ENCODE data around the gene RAB37.

GRCh38 chr17:74690409-74690825, 46.6 kb upstream of the RAB37 start:
- TF ChIP-seq, protein P1, sequence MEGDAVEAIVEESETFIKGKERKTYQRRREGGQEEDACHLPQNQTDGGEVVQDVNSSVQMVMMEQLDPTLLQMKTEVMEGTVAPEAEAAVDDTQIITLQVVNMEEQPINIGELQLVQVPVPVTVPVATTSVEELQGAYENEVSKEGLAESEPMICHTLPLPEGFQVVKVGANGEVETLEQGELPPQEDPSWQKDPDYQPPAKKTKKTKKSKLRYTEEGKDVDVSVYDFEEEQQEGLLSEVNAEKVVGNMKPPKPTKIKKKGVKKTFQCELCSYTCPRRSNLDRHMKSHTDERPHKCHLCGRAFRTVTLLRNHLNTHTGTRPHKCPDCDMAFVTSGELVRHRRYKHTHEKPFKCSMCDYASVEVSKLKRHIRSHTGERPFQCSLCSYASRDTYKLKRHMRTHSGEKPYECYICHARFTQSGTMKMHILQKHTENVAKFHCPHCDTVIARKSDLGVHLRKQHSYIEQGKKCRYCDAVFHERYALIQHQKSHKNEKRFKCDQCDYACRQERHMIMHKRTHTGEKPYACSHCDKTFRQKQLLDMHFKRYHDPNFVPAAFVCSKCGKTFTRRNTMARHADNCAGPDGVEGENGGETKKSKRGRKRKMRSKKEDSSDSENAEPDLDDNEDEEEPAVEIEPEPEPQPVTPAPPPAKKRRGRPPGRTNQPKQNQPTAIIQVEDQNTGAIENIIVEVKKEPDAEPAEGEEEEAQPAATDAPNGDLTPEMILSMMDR (IDR thresholded peaks at IDR 0.05): no peak
- no peak for TF ChIP-seq POLR2A (IDR thresholded peaks at IDR 0.05)
